ENCODE measurements around the gene DAB2. TPM values are rescaled to one million over a fixed set of nuclear protein-coding genes. Genes with fewer than 3 reads are reported as not detected.

Gene DAB2
- polyA plus RNA-seq, 1 donor (not counting 4 experiments of a cell fraction or from before 2014, with no cell fraction given): 10.4 TPM

- Histone ChIP-seq H3K4me1 (ENCODE audit: control insufficient read depth, extremely low read depth, insufficient read depth, low read length) (peaks cover 15% of the 10 kb centered on the region), H3K9me3 (ENCODE audit: control insufficient read depth, low read depth, low read length) (peaks cover 4% of the 10 kb centered on the region), H3K36me3 (ENCODE audit: control insufficient read depth in 2 of 2, extremely low read depth in 1 of 2, insufficient read depth in 2 of 2, low read length in 2 of 2) (no peaks in the 10 kb centered on the region), H3K79me2 (ENCODE audit: control insufficient read depth, insufficient read depth, low read length) (no peaks in the 10 kb centered on the region), H3K9ac (ENCODE audit: control insufficient read depth, extremely low read depth, insufficient read depth, low read length) (no peak overlapping the region), H3K4me2 (ENCODE audit: control insufficient read depth, extremely low read depth, insufficient read depth, low read depth, low read length) (no peak overlapping the region), H3K9me1 (ENCODE audit: control insufficient read depth, extremely low read depth, insufficient read depth, low read length) (no peaks in the 10 kb centered on the region), H4K20me1 (ENCODE audit: control insufficient read depth, extremely low read depth, insufficient read depth, low read length) (no peaks in the 10 kb centered on the region), H3K27ac (ENCODE audit: control insufficient read depth, insufficient read depth, low read length) (no peak overlapping the region), H3K4me3 (ENCODE audit: control insufficient read depth in 2 of 3, extremely low read depth in 1 of 3, insufficient read depth in 2 of 3, low read depth in 1 of 3, low read length in 3 of 3) (no peak overlapping the region), H2AFZ (ENCODE audit: control insufficient read depth, low read length) (no peak overlapping the region), H3K27me3 (ENCODE audit: control insufficient read depth, extremely low read depth, insufficient read depth, low read length) (no peaks in the 10 kb centered on the region)
- TF ChIP-seq EZH2 (IDR thresholded peaks at IDR 0.05; ENCODE audit: low read length): no peak
- TF ChIP-seq, protein P1, sequence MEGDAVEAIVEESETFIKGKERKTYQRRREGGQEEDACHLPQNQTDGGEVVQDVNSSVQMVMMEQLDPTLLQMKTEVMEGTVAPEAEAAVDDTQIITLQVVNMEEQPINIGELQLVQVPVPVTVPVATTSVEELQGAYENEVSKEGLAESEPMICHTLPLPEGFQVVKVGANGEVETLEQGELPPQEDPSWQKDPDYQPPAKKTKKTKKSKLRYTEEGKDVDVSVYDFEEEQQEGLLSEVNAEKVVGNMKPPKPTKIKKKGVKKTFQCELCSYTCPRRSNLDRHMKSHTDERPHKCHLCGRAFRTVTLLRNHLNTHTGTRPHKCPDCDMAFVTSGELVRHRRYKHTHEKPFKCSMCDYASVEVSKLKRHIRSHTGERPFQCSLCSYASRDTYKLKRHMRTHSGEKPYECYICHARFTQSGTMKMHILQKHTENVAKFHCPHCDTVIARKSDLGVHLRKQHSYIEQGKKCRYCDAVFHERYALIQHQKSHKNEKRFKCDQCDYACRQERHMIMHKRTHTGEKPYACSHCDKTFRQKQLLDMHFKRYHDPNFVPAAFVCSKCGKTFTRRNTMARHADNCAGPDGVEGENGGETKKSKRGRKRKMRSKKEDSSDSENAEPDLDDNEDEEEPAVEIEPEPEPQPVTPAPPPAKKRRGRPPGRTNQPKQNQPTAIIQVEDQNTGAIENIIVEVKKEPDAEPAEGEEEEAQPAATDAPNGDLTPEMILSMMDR (optimal IDR thresholded peaks at IDR 0.05 in 1 of 3, IDR thresholded peaks at IDR 0.05 in 1 of 3, conservative IDR thresholded peaks at IDR 0.05 in 1 of 3; ENCODE audit: extremely low read depth in 1 of 3, insufficient read depth in 2 of 3, low read length in 3 of 3): no peak
- no peak for DNase-seq (ENCODE audit: low read depth, low spot score)
- no peak for FAIRE-seq
- dilution Hi-C loops (cut with MboI; ENCODE audit: extremely low pct_ligation_motif_present, low sequenced_read_pairs): no loop called here
Measured at GRCh38 chr5:39352170-39352569, 72.6 kb downstream of the DAB2 start.

DNA sequence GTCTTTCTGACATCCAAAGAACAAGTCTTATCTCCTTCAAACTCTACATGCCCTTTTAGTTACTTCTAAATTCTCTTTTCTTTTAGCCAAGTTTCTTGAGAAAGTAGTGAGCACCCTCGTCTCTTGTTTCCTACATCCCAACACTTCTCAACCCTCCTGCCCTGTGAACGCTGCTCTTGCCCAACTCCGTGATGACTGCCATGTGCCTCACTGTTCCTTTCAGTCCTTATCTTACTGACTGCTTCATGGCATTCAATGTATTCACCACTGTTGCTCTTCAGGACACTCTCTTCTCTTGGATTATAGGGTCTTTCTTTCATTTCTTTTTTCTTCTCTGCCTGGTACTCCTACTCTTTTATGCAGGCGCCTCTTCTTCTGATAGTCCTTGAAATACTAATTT, 75.3 kb downstream of the DAB2 start:
- Histone ChIP-seq H3K4me3 (ENCODE audit: control insufficient read depth in 2 of 3, extremely low read depth in 1 of 3, insufficient read depth in 2 of 3, low read depth in 1 of 3, low read length in 3 of 3) (no peak overlapping the region), H3K9ac (ENCODE audit: control insufficient read depth, extremely low read depth, insufficient read depth, low read length) (no peak overlapping the region), H3K79me2 (ENCODE audit: control insufficient read depth, insufficient read depth, low read length) (no peaks in the 10 kb centered on the region), H3K36me3 (ENCODE audit: control insufficient read depth in 2 of 2, extremely low read depth in 1 of 2, insufficient read depth in 2 of 2, low read length in 2 of 2) (no peaks in the 10 kb centered on the region), H4K20me1 (ENCODE audit: control insufficient read depth, extremely low read depth, insufficient read depth, low read length) (no peaks in the 10 kb centered on the region), H3K9me3 (ENCODE audit: control insufficient read depth, low read depth, low read length) (peaks cover 4% of the 10 kb centered on the region), H3K4me2 (ENCODE audit: control insufficient read depth, extremely low read depth, insufficient read depth, low read depth, low read length) (no peak overlapping the region), H2AFZ (ENCODE audit: control insufficient read depth, low read length) (no peak overlapping the region), H3K27ac (ENCODE audit: control insufficient read depth, insufficient read depth, low read length) (no peak overlapping the region), H3K27me3 (ENCODE audit: control insufficient read depth, extremely low read depth, insufficient read depth, low read length) (no peaks in the 10 kb centered on the region), H3K9me1 (ENCODE audit: control insufficient read depth, extremely low read depth, insufficient read depth, low read length) (no peaks in the 10 kb centered on the region), H3K4me1 (ENCODE audit: control insufficient read depth, extremely low read depth, insufficient read depth, low read length) (peaks cover 10% of the 10 kb centered on the region)
- DNase-seq (ENCODE audit: low read depth, low spot score) (no peak), FAIRE-seq (no peak)
- no peak for TF ChIP-seq EZH2 (IDR thresholded peaks at IDR 0.05; ENCODE audit: low read length)
- TF ChIP-seq, protein P1 (optimal IDR thresholded peaks at IDR 0.05 in 1 of 3, IDR thresholded peaks at IDR 0.05 in 1 of 3, conservative IDR thresholded peaks at IDR 0.05 in 1 of 3; ENCODE audit: extremely low read depth in 1 of 3, insufficient read depth in 2 of 3, low read length in 3 of 3): no peak
- dilution Hi-C loops (cut with MboI; ENCODE audit: extremely low pct_ligation_motif_present, low sequenced_read_pairs): no loop called here
